Non-pigmented ciliary epithelial cell (primary cell): ENCODE results near the gene NEDD4L.

Source experiments
- DNase-seq: peaks from one replicate; pipeline ENCODE4 v3.0.0-alpha.2; 2010; ENCODE audit warnings: low read depth

NEDD4L gene

DNA sequence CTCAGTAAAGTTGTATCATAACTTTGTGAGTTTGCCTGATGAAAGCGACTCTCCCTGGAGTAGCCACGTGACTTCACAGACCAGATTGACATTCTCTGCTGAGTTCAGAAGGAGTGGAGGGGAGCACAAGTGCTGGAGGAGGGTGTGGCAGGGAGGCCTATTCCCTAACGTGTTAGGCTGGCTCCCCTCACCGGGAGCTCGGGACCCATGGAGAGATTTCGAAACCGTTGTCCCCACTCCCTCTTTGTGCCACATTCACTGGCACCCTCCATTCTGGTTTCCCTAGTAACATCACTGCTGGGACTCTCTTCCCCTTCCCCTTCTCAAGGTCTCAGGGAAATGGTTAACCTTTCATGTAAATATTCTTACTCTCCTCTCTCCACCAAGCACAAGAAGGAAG, 304.9 kb downstream of the NEDD4L start:
- no peak for DNase-seq

DNA sequence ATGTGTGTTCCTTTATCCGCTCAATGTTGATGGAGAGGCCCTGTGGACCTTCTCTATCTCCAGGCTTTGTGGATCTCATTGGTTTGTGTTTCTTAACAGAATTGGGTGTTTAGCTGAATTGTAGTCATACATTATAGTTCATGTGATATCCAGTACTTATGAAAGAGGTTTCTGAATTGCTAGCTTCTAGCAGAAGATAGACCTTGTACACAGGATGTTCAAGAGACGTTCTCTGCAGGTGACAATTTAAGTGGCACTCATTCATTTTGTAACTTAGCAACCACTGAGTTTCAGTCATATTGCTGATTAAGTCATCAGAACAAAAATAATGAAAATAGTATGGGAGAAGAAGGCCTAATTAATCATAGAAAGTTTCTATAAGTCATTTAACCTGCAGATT, 305.6 kb downstream of the NEDD4L start:
- DNase-seq: no peak

DNA sequence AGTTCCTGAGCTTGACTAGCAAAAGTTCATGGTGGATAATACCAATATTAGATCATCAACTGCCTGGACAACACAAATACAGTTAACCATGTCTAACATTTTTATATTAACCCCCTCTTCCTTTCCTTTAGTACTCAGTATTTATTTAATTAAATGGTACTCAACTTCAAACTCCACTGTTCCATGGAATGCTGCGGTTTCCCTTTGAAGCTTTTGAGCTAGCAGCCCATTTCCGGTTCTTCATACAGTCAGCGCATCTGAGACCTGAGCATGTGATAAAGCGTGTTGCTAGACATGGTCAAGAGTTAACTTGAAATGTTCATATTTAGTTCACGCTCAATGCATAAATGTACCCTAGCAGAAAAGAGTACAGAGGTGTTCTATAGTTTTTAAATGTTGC, 306.5 kb downstream of the NEDD4L start:
- DNase-seq: no peak

DNA sequence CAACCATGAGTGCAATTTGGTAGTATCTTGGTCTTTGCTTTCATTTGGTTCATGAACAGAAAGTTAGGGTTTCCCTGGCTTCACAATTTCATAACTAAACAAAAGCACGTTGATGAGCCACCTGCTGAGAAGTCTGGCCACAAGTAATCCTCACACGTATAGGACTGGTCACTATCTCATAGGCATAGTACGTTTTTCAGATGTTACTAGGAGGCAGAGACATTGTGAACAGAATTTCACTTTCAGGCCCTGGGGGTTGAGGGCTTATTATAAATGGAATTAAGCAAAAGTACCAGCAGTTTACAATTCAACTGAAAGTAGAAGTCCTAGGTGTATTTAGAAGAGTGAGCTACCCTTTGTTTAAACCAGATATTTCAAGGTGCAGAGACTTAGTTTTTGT, 307.8 kb downstream of the NEDD4L start:
- no peak for DNase-seq

GRCh38 chr18:58353581-58353980, 309.6 kb downstream of the NEDD4L start:
- no peak for DNase-seq

- DNase-seq: no peak
Measured at GRCh38 chr18:58354051-58354450, 310.0 kb downstream of the NEDD4L start.

- no peak for DNase-seq
Measured at GRCh38 chr18:58354791-58355190, 310.8 kb downstream of the NEDD4L start.

- no peak for DNase-seq
Measured at GRCh38 chr18:58355243-58355642, 311.2 kb downstream of the NEDD4L start.

GRCh38 chr18:58359218-58359617, 315.2 kb downstream of the NEDD4L start:
- DNase-seq: no peak

GRCh38 chr18:58359620-58360019, 315.6 kb downstream of the NEDD4L start:
- DNase-seq: no peak

DNA sequence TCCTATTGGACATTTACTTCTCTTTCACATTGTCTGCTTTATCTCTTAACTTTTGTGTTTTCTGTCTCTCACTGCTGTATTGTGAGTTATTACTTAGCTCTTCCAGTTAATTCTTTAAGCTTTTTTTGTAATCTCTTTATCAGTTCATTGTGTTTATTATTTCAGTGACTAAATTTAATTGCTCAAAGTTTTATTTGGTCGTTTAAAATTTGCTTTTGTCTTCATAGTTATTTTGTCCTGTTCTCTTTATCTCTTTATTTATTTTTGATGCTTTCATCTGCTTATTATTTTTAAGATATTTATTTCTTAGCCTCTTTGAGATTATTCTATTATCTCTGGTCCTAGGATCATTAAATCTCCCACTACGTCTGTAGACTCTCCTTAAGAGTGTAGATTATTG, 316.3 kb downstream of the NEDD4L start:
- no peak for DNase-seq

DNA sequence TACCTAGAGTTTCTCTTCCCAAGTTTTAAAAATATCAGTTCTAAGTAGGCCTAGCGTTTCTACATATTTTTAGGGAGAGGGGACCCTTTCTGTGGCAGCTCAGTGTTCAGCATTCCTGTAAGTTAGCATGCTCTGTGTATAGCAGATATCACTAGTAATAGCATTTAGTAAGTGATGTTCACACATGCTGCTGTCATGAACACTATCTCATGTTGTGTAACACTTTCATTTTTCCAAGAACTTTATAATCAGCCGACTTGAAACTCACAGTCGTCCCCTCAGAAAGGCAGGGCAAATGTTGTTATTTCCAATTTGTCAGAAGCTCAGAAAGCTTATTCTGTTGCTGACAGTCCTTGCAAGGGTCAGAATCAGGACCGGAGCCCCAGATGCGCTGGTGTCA, 317.2 kb downstream of the NEDD4L start:
- DNase-seq: no peak

DNA sequence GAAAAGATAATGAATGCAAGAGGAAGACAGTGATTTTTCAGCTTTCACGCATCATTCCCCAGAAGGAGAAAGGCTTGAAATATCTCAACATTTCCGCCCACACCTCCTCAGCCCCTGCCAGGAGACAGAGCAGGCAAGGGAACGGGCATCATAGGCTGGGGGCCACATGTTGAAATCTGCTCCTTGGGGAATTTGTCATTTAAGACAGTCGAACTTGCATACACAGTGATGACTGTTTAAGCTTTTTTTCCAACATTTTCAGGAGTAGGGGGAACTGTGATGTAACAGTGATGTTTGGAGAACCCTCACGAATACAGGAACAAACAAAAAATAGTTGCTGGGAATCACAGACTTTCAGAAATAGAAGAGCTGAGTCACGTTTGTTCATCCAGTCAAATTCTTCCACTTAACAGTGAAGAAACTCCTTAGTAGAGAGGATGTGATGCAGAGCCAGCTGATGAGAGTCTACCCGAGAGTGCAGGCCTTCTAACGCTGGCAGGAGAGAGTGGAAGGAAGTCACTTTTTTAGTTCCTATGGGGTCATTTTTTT, 318.1 kb downstream of the NEDD4L start:
- DNase-seq: peak; percentile 78

GRCh38 chr18:58362829-58363271, 318.8 kb downstream of the NEDD4L start:
- DNase-seq: no peak

- no peak for DNase-seq
Measured at GRCh38 chr18:58363767-58364540, 319.9 kb downstream of the NEDD4L start.

DNA sequence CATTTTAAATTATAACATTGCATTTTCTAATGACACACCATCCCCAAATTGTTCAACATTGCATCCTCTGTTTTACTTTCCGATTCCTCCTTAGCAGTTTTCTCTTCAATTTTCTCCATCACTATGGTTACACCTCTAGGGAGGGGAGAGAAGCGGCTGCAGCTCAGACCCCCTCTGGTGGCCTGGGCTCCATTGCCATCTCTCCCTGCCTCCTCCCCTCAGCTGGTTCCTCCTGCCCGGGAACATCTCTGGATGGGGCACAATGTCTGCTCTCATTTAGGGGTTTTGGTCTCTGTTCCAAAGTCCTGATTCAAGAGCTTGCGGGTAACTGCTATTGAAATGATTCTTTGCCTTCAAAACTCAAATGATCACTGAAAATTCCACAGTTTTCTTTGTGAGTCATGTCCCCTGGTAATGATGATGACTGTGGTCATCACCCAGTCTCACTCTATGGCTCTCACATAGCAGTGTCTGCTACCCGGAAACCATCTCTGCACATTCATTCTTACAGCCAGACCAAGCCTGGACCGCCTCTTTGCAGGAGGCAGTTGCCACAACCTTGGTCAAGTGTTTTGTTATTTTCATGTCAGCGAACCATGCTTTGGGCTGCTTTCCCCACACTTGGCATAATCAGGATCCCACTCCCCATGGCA, 321.0 kb downstream of the NEDD4L start:
- DNase-seq: no peak

GRCh38 chr18:58367425-58368140, 323.6 kb downstream of the NEDD4L start:
- no peak for DNase-seq

DNA sequence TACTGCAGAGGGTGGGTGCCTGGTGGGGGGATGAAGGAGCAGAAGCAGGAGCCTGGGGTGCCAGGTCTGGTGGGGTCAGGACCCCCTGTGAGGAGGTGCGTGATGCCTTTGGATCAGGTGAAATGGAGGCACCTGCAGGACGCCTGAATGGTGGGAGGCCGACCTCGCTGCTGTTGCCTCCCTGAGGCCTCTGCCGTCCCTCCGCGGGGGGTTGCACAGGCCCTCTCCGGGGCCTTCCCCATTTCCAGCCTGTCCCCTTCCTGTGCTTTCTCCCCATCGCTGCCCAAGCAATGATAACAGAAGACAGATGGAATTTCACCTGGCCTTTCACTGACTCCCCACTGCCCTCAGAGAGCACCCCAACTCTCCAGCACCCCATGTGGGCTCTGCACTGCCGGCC, 325.6 kb downstream of the NEDD4L start:
- DNase-seq: no peak

DNA sequence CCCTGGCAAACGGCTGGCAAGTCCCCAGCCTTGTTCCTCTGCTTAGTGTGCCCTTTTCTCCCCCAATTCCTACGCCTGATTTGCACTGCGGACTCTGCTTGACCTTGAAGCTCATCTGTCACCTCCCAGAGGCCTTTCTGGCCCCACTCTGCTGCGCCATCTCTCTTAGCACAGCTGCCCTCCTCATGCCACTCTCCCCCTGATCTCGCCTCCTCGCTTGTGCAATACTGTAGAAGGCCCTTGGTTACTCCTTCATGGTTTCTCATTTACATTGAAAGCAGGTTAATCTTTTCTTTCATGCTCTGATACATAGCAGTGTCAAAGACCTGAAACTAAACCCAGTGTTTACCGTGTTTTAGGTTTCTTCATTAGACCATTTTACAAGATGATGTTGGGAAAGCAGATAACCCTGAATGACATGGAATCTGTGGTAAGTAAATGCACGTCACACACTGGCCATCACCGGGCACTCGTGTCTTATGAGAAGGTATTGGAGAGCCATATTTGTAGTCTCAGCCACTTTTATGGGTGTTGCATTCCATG, 326.1 kb downstream of the NEDD4L start:
- DNase-seq: no peak

DNA sequence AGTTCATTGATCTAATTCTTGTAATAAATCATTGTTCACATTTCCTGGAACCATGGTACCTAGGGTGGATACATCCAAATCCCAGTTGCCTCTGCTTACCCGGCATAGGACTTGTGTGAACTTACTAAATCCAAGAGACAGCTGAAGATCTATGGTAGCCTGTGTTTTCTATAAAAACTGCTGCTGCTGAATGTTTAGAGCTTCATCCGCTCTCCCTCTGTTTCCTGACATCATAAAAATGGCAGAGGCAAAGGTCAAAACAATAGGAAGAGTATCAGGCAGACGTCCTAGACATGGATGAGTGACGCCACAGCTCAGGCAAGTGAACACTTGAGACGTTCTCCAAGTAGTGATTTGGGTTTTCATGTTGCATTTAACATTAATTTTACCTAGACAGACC, 326.6 kb downstream of the NEDD4L start:
- no peak for DNase-seq

DNA sequence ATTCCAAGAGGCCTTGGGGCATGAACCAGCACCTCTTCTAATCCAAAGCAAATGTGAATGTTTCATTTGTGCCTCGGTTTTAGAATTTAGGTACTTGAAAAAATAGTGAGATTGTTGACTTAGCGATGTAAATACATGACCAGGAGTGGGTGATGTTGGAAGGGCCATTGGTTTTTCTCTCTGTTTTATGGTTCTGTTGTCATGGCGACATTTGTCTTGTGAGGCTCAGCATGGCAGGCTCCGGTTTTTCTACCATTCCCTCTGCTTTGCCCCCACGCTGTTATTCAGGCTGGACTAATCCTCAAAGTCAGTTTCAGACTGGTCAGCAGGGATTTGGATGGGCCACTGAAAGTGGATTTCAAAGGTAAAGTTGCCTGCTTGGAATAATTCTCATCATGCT, 329.5 kb downstream of the NEDD4L start:
- no peak for DNase-seq

DNA sequence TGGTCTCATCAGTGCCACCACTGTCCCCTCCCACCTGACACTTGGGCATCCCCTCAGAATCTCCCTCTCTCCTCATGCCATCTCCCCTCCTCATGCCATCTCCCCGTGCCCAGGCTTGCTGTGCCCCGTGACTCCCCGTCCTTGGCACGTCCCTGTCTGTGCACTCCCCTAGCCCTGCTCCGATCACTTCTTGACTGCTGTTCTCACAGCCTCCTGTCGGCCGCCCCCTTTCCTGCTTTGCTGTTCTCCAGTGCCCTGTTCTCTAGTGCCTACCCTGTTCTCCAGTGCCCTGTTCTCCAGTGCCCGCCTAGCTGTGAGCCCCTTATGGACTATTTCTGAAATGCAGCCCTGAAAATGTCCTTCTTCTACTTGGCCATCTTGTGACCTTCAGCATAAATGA, 331.0 kb downstream of the NEDD4L start:
- DNase-seq: no peak
